CD4-positive, alpha-beta T cell (primary cell): ENCODE data around the gene PRDM8. TPM values are rescaled to one million over a fixed set of nuclear protein-coding genes. Genes with fewer than 3 reads are reported as not detected.
A peak's percentile ranks its signal among the peaks of the same experiment; 100 is the strongest.

ENCODE experiments used
- ATAC-seq: fragments of 200-7000 bp; cut with Tn5 transposase; one replicate; pipeline ENCODE4 v1.10.0; 2022; ENCODE audit warnings: mild to moderate bottlenecking; ENCODE audit not compliant: poor library complexity
- CTCF ChIA-PET: fragments of 350-600 bp; sonication (Branson Sonifier 250); formaldehyde crosslinking; loops from one replicate; lab custom pipeline; 2021; ENCODE audit warnings: antibody characterized with exemption, inconsistent platforms; lab: Charles Lee
- POLR2A ChIA-PET: fragments of 350-600 bp; sonication (Branson Sonifier 250); formaldehyde crosslinking; loops from one replicate; lab custom pipeline; 2021; ENCODE audit warnings: antibody characterized with exemption, inconsistent platforms; lab: Charles Lee
- DNase-seq, 14 experiments: peaks; one replicate each; pipeline ENCODE4 v3.0.0-alpha.2; 2013 to 2020; ENCODE audit warnings: mixed read lengths in 2 of 14
- H3K27ac ChIP-seq, 2 donors: one replicate each; pipeline versions ENCODE4 v1.5.1 to v1.7.0; 2013; ENCODE audit warnings: low read length in 2 of 2, low read depth in 1 of 2, mild to moderate bottlenecking in 1 of 2
- H3K27me3 ChIP-seq, 2 experiments: 1 replicate in 1 of 2; 2 replicates in 1 of 2; pipeline versions ENCODE4 v1.6.1 to v1.7.0; 2013; ENCODE audit warnings: low read length in 2 of 2, control low read depth in 1 of 2, mild to moderate bottlenecking in 1 of 2, moderate library complexity in 1 of 2; ENCODE audit not compliant: insufficient read depth in 2 of 2, control insufficient read depth in 1 of 2
- H3K36me3 ChIP-seq: one replicate; pipeline ENCODE4 v1.6.1; 2013; ENCODE audit warnings: low read length, control low read depth; ENCODE audit not compliant: insufficient read depth
- H3K4me1 ChIP-seq: one replicate; pipeline ENCODE4 v1.6.1; 2013; ENCODE audit warnings: low read length, control low read depth; ENCODE audit not compliant: insufficient read depth
- H3K4me3 ChIP-seq: one replicate; pipeline ENCODE4 v1.5.1; 2013; ENCODE audit warnings: mild to moderate bottlenecking, low read length, moderate library complexity
- H3K9me3 ChIP-seq, 2 experiments: 1 replicate in 1 of 2; 2 replicates in 1 of 2; pipeline versions ENCODE4 v1.6.1 to v1.7.0; 2013; ENCODE audit warnings: low read length in 2 of 2, mild to moderate bottlenecking in 2 of 2, control low read depth in 1 of 2, moderate library complexity in 1 of 2; ENCODE audit not compliant: control insufficient read depth in 1 of 2, insufficient read depth in 1 of 2
- H3K27ac Mint-ChIP-seq: one replicate; pipeline ENCODE4 v1.8.0; 2020; ENCODE audit warnings: mixed read lengths
- H3K27me3 Mint-ChIP-seq: one replicate; pipeline ENCODE4 v1.8.0; 2021; ENCODE audit warnings: mixed read lengths
- H3K36me3 Mint-ChIP-seq: one replicate; pipeline ENCODE4 v1.8.0; 2021; ENCODE audit warnings: low read depth, mixed read lengths
- H3K4me1 Mint-ChIP-seq: one replicate; pipeline ENCODE4 v1.8.0; 2021; ENCODE audit warnings: low read depth, mixed read lengths
- H3K4me3 Mint-ChIP-seq: one replicate; pipeline ENCODE4 v1.8.0; 2020; ENCODE audit warnings: mild to moderate bottlenecking, mixed read lengths
- H3K9me3 Mint-ChIP-seq: one replicate; pipeline ENCODE4 v1.8.0; 2020; ENCODE audit warnings: mixed read lengths
- CTCF ChIP-seq: fragments of 200-600 bp; IDR thresholded peaks from one replicate; pipeline ENCODE4 v1.8.0; 2022; ENCODE audit warnings: antibody characterized with exemption, mild to moderate bottlenecking
- intact Hi-C, 2 experiments: fragments of 100-400 bp; cut with DNase I in 1 of 2; cut with micrococcal nuclease in 1 of 2; formaldehyde crosslinking; loops; one replicate each; pipeline versions ENCODE4 v1.15.1 to v1.9.0; 2023 to 2025; cut with DNase I, micrococcal nuclease
- total RNA-seq, 174 experiments: library from RNA in 2 of 174; stranded (reverse) in 2 of 174; gene quantifications; one replicate each; pipeline ENCODE4 v1.2.3 and lab custom pipeline; 2021 to 2026

Gene PRDM8
- total RNA-seq, 2 experiments from 2014 or later, result 4.2 to 5.1 TPM

GRCh38 chr4:80185787-80186548, 11.3 kb upstream of the PRDM8 start:
- Histone ChIP-seq H3K27me3 (no peaks in the 10 kb centered on the region), H3K27ac (no peak overlapping the region), H3K4me1 (peaks cover 41% of the 10 kb centered on the region), H3K36me3 (no peaks in the 10 kb centered on the region), H3K9me3 (no peaks in the 10 kb centered on the region), H3K4me3 (peak overlapping the region; percentile 88)
- Mint-ChIP-seq H3K4me1 (peaks cover 52% of the 10 kb centered on the region), H3K27me3 (no peaks in the 10 kb centered on the region), H3K27ac (peak overlapping the region; percentile 94), H3K9me3 (no peaks in the 10 kb centered on the region), H3K36me3 (peaks cover 13% of the 10 kb centered on the region), H3K4me3 (peak overlapping the region; percentile 100)
- POLR2A ChIA-PET, result interaction anchor here (0.9 to 7.5 kb wide), 6 partner anchors 11 to 113 kb away, joined by 3 to 111 read pairs (median 38); partner anchors contain the start of genes ANTXR2 and PRDM8
- ATAC-seq (no peak), DNase-seq (no peak)
- intact Hi-C loops, result loop anchor here (2.0 to 10.0 kb wide), 4 partner anchors 15 to 1411 kb away; partner anchors contain the start of gene BMP2K (in 1 of the 2)
- no peak for TF ChIP-seq CTCF
- CTCF ChIA-PET, result interaction anchor here (0.8 to 5.4 kb wide), 5 partner anchors 13 to 114 kb away, joined by 3 to 53 read pairs (median 4); no protein-coding TSS in a partner anchor

- Mint-ChIP-seq H3K9me3 (no peaks in the 10 kb centered on the region), H3K27ac (no peak overlapping the region), H3K27me3 (no peaks in the 10 kb centered on the region), H3K4me3 (peak overlapping the region; percentile 53), H3K4me1 (peaks cover 47% of the 10 kb centered on the region), H3K36me3 (peaks cover 13% of the 10 kb centered on the region)
- H3K27ac ChIP-seq, result no peak overlapping the region
- DNase-seq (no peak), ATAC-seq (no peak)
- ChIA-PET CTCF (interaction anchor here (0.8 to 5.4 kb wide), 2 partner anchors 12 to 59 kb away, joined by 3 to 53 read pairs; no protein-coding TSS in a partner anchor), POLR2A (interaction anchor here (4.0 to 7.5 kb wide), 4 partner anchors 10 to 60 kb away, joined by 15 to 111 read pairs (median 76); partner anchors contain the start of gene PRDM8)
- H3K36me3 ChIP-seq, result no peaks in the 10 kb centered on the region
- intact Hi-C loops, result loop anchor here in 1 of 2 experiments (2.0 to 10.0 kb wide), 2 partner anchors 14 to 1412 kb away; partner anchors contain the start of gene BMP2K
- H3K4me1 ChIP-seq, result peaks cover 41% of the 10 kb centered on the region
- H3K4me3 ChIP-seq, result no peak overlapping the region
- no peaks in the 10 kb centered on the region for H3K9me3 ChIP-seq
- no peaks in the 10 kb centered on the region for H3K27me3 ChIP-seq
- no peak for TF ChIP-seq CTCF
Observed at GRCh38 chr4:80186676-80187075, 10.6 kb upstream of the PRDM8 start.

GRCh38 chr4:80187677-80188076, 9.6 kb upstream of the PRDM8 start:
- peaks cover 31% of the 10 kb centered on the region for H3K4me1 ChIP-seq
- peaks cover 37% of the 10 kb centered on the region for H3K4me1 Mint-ChIP-seq
- no peaks in the 10 kb centered on the region for H3K9me3 ChIP-seq
- no peak overlapping the region for H3K27ac ChIP-seq
- DNase-seq (no peak), ATAC-seq (no peak)
- no peak for TF ChIP-seq CTCF
- CTCF ChIA-PET, result interaction anchor here (2.0 kb wide), 1 partner anchor 15 kb away, joined by 6 read pairs; no protein-coding TSS in a partner anchor
- no peaks in the 10 kb centered on the region for H3K9me3 Mint-ChIP-seq
- H3K36me3 Mint-ChIP-seq, result peaks cover 13% of the 10 kb centered on the region
- no peaks in the 10 kb centered on the region for H3K27me3 ChIP-seq
- no peak overlapping the region for H3K4me3 Mint-ChIP-seq
- POLR2A ChIA-PET, result interaction anchor here (0.7 to 1.2 kb wide), 2 partner anchors 15 to 42 kb away, joined by 3 to 4 read pairs; no protein-coding TSS in a partner anchor
- H3K4me3 ChIP-seq, result no peak overlapping the region
- H3K36me3 ChIP-seq, result peaks cover 4% of the 10 kb centered on the region
- peaks cover 3% of the 10 kb centered on the region for H3K27me3 Mint-ChIP-seq
- no peak overlapping the region for H3K27ac Mint-ChIP-seq
- intact Hi-C loops, result loop anchor here in 1 of 2 experiments (2.0 to 10.0 kb wide), 2 partner anchors 13 to 1413 kb away; partner anchors contain the start of gene BMP2K
